ENCODE data around the gene SLC66A1.

- no peak for TF ChIP-seq REST (IDR thresholded peaks at IDR 0.05; ENCODE audit: insufficient replicate concordance, low read depth)
- no peak for TF ChIP-seq CTCF (IDR thresholded peaks at IDR 0.05; ENCODE audit: insufficient read depth, low read length)
- no peak for TF ChIP-seq SPI1 (IDR thresholded peaks at IDR 0.05; ENCODE audit: borderline replicate concordance, low read depth)
- no peak for TF ChIP-seq POLR2AphosphoS5 (IDR thresholded peaks at IDR 0.05; ENCODE audit: low read depth)
These were observed 10.4 kb downstream of the SLC66A1 start for GRCh38 chr1:19322481-19322880.

All from HL-60 (cell line).